T follicular helper cell (primary cell): Measurements from ENCODE around the gene SH2D7.

ENCODE experiments used
- DNase-seq: peaks from one replicate; pipeline ENCODE4 v3.0.0-alpha.2; 2020; ENCODE audit warnings: low read depth

SH2D7 gene

DNA sequence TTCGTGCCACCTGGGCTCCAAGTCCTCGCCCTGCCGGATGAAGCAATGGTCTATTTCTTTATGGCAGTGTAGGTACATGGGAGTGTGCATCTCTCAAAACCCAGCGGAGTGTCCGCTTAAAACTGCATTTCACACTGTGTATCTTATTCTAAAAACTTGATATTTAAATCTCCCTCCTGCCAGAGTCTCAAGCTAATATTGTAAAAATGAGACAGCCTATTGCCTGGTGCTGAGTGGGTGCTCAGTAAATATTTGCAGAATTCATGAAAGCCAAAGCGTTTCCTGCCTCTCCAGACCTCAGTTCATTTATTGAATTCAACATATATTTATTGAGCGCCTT, 14.5 kb upstream of the SH2D7 start:
- no peak for DNase-seq

DNA sequence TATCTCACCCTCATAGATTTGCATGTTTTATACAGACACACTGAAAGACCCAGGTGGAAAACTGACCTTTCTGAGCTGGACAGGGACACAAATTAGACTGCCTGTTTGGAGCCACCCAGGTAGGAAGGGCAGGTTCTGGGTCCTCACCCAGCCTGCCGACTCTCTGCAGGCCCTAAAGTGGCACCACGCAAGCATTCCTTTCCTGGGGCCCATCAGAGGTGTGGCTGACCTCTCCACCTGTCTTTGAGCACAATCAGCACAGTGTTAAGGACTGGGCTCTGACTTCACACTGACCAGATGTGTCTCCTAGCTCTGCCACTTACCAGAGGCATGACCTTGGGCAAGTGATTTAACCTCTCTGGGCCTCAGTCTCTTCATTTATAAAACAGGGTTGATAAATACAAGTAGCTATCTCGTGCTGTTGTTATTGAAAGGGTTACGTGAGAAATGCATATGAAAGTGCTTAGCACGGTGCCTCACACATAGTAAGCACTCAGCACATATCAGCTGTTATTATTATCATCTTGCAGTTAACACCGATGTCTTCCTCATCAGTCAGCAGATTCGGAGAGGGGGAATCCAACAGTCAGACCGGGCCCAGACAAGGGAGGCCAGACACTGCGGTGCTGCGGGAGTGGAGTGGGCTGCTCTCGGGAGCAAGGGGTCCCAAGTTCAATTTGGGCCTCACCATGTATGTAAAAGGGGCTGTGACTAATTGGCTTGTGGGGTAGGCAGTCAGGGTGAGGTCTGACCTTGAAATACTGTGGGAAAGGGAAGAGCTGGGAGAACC, 12.9 kb upstream of the SH2D7 start:
- no peak for DNase-seq

DNA sequence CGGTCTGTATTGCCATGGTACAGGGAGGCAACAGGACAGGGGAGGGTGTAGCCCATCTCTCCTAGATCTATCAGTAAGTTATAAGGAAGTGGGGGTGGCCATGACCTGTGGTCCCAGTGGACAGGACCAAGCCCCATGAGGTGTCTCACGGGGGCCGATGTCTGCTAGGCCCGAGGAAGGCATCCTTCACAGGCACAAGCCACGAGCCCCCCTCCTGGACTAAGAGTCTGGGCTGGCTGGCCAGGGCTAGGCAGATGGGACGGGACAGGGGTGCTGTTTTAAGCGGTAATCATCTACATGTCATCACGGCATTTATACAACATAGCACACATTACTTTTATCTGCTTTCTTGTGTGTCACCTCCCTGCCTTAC, 12.3 kb upstream of the SH2D7 start:
- DNase-seq = no peak

DNA sequence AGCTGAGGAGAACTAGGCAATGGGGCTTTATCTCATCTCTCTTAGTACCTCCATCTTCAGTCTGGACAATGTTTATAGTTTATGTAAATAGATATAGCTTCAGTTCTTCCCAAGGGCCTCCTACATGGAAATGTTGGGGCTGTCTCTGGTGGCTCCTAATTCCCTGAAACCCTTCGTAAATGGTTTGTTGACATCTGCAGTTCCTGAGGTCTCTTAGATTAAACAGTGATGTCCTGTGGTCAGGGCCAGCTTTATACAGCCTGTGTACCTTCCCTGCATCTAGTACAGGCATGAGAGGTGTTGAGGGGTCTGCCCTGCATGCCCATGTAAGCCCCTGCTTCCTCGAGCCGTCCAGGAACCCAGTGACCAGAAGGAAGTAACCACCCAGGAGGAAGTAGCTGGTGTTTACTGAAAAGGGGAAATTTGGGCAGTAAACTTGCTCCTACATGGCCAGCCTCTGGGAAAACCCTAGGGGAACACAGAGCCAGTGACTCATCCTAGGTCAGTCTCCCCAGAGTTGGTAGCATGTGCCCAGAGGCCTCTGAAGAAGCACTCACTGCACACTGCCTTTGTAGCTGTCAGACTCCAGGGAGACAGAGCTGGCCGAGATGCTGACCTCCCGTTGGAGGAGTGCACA, 10.1 kb upstream of the SH2D7 start:
- no peak for DNase-seq

DNA sequence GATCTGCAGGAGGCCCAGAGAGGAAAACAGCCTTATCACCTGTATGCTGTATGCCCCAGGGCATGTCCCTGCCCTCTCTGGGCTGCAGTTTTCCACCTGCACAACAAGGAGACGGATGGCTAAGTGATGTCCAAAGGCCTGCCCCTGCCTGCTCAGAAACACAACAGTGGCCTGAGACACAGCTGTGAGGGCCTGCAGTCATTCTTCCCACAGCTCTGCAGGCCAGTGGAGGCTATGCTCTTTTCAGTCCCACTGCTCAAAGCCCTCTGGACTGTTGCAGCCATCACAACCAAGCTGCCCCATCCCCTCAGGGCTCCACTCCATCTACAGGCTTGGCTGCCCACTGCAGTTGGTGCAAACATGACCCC, 9.6 kb upstream of the SH2D7 start:
- DNase-seq = no peak

DNA sequence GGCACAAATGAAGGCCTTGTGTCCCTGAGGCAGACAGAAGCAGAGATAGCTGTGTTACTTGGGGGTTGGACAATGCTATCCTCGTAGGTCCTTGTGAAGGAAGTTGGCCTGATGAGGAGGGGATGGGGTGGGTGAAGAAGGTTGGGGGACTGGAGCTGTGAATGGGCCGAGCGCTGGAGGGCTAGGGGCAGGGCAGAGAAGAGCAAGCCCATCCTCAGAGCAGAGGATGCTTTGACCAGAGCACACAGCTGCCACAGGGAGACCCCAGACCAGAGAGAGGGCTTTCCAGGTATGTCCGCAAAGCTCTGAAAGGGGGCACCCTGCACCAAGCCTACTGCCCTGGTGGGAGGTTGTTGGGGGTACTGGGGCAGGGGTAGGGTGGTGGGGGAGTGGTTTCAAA, 9.2 kb upstream of the SH2D7 start:
- DNase-seq = no peak

DNA sequence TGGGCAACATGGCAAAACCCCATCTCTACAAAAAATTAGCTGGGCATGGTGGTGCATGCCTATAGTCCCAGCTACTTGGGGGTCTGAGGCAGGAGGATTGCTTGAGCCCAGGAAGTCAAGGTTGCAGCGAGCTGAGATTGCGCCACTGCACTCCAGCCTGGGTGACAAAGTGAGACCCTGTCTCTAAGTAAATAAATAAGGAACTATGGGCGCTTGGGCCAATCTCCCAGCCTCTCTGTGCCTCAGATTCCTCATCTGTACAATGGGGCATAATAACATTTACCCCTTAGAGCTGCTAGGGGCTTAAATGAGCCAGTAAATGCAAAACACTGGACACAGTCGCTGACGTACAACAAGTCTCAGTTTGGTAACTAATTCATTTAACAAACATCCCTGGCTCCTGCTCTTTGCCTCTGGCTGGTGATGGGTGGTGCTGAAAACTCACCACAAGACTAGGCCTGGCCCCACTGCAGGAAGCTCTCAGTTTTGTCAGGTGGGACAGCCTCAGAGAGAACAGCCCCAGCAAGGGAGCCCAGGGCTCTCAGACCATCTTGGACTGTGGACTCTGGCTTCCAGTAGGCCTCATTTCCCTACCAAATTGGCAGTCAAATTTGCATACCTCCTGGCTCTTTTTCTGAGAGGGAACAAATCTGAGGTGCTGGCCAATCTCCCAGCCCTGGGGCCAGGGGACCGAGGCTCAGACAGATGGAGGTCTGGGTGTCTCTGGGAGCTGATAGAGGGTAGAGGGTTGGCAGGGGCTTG, 8.5 kb upstream of the SH2D7 start:
- no peak for DNase-seq

DNA sequence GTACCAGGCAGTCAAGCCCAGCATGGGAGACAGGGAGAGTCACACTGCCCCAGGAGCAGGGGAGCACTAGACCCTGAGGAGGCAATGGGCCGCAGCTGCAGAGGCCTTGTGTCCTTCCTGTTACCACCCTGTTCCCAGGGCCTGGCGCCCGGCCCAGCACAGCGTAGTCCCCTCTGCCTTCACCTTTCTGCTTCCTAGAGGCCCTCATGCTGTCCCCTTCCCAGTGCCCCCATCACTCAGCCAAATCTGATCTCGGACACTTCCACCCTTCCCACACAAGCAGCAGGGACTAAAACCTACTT, 8.0 kb upstream of the SH2D7 start:
- no peak for DNase-seq

DNA sequence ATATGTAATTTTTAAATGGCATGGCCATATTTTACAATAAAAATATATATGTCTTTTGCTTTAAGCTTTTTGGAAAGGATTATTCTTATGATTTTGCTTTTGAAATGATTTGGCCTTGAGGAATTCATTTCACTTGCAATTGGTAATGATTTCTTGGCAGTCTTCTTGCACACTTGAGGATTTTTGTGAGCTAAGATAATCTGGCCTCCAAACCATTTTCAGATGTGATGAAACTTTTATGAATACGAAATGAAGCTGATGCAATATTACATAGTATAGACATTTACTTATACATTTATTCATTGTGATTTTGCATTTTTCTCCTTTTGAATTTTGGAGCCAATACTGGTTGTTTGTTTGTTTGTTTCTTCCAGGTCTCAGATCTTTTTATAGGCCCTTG, 6.4 kb upstream of the SH2D7 start:
- DNase-seq = no peak

DNA sequence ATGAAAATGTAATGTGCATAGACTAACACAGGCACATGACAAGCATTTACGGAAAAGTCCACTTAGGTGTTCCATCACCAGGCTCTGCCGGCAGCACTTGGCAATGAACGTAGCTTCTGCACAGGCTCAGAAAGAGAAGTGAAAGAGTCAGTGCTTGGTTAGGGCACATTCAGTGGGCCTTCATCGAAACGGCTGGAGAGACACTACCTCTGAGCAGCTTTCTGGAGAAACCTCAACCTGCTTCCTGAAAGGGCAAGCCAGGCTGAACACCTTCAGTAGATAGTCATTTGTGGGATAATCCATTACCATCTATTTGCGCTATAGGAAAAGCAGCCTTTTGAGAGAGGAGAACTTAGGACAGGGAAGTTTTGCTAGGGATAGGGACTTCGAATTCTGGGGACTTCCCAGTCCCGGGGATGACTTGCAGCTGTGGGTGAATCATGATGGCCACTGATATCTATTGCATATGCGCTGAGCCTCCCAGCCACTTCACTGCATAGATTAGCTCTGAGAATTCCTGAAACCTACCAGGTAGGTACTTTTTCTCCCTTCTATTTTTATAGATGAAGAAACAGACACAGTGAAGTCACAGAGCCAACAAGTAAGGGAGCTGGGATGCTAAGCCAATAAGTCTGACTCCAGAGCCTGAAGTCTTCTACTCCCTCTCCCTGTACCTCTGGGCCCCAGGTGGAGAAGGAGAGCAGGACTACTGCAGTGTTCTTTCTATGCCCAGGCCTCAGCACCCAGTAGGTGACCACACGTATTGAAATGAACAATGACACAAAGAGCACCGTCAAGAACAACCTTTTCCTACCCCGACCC, 4.2 kb upstream of the SH2D7 start:
- DNase-seq = no peak

DNA sequence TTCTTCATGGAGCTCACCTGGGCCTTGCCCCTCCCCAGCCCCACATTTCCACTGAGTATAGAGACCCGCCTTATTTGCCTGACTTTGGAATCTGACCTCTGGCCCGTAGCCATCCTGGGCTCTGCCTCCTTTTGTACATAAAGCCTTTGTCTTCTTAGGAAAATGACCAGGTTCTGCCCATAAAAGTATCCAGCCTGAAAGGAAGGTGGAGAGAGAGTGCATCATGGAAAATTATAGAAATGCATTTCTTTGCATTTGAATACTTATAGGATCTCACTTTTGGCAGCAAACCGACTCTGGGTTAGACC, 3.6 kb upstream of the SH2D7 start:
- no peak for DNase-seq

DNA sequence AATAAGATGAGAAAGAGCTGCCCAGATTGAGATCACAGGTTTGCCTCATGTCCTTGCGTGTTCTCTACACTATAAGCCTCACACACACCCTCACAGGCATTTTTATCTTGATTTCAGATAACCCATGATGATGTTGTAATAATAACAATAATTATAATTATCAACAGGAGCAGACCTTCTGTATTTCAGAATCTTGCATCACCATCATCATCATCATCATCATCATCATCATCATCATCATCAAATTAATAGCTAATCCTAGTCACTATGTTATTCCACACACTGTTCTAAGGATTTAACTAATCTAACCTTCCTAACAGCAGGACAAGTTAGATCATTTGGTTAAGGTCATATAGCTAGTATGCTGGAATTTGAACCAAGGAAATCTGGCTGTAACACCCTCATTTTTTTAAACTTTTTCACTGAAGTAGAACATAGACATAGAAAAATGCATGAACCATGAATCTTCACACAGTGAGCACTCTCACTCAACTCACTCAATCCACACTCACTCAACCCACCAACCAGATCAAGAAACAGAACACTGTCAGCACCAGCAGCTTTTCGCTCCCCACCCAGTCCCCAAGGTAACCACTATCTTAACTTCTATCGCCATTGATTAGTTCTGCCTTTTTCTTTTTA, 1.8 kb upstream of the SH2D7 start:
- no peak for DNase-seq

DNA sequence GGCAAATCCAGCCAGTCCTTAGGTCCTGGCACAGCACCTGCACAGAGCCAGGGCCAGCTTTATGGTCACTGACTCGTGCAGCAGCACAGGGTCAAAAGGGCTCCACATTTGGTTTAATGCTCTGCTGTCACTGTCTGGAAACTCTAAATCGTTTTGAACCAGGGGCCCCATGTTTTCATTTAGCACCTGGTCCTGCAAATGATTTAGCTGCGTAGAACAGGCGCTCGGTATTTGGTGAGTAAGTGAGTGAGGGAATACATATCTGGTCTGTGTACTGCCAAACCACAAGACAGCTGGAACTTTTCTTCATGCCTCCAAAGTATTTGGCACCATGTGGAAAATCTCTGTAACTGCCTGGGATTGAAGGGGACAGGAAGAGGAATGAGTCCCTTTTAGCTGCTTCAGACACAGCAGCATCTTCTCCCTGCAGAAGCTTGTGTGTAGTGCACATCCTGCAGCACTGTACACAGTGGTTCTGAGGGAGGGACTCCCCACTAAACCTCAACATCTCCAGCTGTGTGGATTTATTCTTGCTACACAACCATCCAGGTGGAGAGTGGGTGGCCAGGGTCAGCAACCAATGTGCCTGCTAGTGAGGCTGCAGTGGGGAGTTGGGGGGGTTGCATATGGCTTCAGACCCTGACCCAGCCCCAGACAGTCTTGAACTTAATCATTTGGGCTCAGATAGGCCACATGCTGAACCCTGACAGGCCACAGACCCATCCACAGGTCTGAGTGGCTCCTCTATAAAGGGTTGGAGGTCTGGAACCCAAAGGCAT, 1.1 kb downstream of the SH2D7 start:
- DNase-seq = no peak

DNA sequence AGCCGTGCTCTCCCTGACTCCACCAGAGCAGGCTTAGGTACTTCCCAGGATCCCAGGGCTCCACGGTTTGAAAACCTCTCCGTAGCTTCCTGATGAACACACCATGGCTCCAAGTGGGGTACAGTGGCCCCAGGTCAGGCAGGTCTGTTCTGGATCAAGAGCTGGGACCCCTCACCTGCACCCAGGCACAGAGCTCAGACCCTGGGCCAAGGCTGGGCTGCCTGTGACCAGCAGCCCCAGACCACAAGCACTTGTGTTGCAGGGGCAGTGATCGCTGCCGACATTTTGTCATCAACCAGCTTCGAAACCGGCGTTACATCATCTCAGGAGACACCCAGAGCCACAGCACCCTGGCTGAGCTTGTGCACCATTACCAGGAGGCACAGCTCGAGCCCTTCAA, 5.3 kb downstream of the SH2D7 start:
- DNase-seq = no peak

DNA sequence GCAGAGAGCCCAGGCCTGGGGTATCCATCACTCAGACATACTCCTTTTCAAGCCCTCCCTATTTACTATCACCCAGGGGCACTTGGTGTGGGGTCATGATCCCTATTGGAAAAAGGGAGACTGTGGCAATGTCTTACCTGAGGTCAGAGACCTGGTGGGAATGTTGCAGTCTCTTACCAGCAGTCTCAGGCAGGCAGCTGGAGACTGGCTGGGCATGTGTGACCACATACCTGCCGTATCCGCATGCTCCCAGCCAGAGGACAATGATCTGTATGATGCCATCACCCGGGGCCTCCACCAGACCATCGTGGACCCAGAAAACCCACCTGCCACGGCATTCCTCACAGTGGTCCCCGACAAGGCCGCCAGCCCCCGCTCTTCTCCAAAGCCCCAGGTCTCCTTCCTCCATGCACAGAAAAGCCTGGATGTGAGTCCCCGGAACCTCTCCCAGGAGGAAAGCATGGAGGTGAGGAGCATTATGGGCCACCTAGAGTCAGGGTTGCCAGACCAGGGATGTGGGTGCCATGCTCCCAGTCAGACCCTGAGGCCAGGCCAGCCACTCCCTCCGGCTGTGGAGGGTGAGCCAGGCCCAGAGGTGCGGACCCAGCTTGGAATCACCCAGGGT, 5.9 kb downstream of the SH2D7 start:
- no peak for DNase-seq

DNA sequence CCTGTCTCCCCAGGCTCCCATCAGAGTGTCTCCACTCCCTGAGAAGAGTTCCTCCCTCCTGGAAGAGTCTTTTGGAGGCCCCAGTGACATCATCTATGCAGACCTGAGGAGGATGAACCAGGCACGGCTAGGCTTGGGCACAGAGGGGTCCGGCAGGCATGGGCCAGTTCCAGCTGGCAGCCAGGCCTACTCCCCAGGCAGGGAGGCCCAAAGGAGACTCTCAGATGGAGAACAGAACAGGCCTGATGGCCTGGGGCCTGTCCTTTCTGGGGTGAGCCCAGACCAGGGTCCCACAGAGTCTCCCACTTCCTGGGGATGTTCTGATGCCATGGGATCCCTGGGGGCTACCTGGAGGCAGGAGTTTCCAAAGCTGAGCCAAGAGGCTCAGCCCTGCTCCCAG, 8.5 kb downstream of the SH2D7 start:
- no peak for DNase-seq

DNA sequence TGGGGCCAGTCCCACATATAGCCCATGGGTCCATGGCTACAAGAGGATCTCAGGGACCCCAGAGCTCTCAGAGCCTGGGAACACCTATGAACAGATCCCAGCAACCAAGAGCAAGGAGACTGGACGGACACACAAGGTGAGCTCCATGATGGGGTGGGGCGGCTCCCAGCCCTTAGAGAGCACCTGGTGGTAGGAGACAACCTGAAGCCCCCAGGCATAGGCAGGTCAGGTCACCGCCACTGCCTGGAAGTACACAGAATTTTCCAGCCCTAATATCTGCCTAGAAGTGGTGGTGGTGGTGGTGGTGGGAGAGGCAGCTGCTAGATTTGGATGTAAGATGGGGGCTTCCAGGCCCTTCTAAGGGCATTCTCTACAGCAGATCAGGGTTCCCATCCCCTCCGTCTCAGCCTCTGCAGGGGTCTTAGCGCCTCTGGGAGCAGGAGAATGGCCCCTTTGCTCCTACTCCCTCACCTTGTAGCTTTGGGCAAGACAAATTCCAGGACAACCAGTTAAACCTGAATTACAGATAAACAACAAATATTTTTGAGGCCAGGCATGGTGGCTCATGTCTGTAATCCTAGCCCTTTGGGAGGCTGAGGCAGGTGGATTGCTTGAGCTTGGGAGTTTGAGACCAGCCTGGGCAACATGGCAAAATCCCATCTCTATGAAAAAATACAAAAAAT, 9.2 kb downstream of the SH2D7 start:
- no peak for DNase-seq

DNA sequence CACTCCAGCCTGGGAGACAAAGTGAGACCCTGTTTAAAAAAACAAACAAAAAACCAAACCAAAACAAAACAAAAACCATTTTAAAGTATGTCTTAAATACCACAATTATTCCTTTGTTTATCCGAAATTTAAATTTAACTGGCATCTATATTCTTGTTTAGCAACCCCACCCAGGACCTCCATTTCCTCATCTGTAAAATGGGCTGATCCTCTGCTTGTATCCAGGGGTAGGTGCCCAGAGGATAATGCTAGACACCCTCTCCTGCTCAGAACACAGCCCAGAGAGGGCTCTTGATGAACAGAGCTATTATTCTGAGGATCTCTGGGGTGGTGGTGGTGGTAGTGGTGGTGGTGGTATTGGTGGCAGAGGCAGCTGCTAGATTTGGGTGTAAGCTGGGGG, 9.8 kb downstream of the SH2D7 start:
- DNase-seq = no peak

DNA sequence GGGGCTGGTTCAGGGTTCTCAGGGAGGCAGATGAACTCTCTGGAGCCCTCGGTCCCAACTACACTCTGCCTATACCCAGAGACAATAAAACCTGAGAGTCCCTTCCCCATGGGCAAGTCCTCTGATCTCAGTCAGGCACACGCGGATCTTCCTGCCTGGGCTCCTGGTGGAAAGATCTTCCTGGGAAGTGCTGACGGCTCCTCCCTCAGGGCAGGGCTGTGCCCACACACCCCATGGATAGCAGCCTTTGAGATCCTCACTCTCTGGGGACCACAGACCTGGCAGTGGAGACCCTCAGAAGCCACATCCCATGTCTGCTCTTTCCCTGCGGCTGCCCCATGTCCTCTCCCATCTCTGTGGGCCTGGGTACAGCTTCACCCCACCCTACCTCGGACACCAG, 10.4 kb downstream of the SH2D7 start:
- DNase-seq = no peak

DNA sequence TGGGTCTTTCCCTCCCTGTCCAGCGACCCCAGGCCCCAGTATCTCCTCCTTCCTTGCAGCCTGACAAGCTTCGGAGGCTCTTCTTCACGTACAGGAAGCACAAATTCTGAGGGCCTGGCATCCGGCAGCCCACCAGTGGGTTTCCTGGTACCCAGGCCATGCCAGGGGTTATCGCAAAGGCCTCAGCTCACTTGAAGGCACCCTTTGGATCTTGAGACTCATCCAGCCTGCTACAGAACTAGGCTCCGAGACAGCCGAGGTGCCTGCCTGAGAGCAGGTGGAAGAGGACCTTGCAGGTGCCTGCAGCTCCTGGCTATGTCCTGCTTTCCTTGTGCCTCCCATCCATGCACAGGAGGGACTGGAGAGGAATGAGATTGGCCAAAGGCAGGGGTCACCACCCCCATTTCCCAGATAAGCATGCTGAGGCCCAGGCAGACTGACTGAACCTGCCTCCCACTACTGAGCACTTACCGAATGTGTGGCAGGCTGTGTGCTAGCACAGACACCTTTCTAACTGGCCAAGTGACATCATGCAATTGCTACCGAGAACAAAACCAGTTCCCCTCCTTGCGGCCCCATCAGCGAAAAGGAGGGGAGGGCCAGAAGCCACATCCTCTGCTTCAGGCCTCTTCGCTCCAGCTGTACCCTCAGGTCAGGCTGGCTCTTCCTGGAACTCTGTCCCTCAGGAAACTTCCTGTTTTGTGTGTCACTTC, 11.2 kb downstream of the SH2D7 start:
- DNase-seq = peak; percentile 27
